ENCODE data around the gene OSMR.

Gene OSMR

GRCh38 chr5:38927470-38927869 lies 81.7 kb downstream of the OSMR start:
- DNase-seq: no peak

- DNase-seq: no peak
Observed at GRCh38 chr5:38929838-38930237, 84.0 kb downstream of the OSMR start.

GRCh38 chr5:38931731-38932130 lies 85.9 kb downstream of the OSMR start:
- no peak for DNase-seq

GRCh38 chr5:38932854-38933408 lies 87.1 kb downstream of the OSMR start:
- no peak for DNase-seq

- DNase-seq: no peak
Observed at GRCh38 chr5:38935437-38935836, 89.6 kb downstream of the OSMR start.

GRCh38 chr5:38936269-38936668 lies 90.5 kb downstream of the OSMR start:
- no peak for DNase-seq

- DNase-seq: no peak
Observed at GRCh38 chr5:38938424-38938823, 92.6 kb downstream of the OSMR start.

GRCh38 chr5:38938973-38939372 lies 93.2 kb downstream of the OSMR start:
- no peak for DNase-seq

- DNase-seq: no peak
Observed at GRCh38 chr5:38940230-38940858, 94.5 kb downstream of the OSMR start.

- DNase-seq: no peak
Observed at GRCh38 chr5:38941912-38942311, 96.1 kb downstream of the OSMR start.

- no peak for DNase-seq
Observed at GRCh38 chr5:38944282-38944681, 98.5 kb downstream of the OSMR start.

- no peak for DNase-seq
Observed at GRCh38 chr5:38948501-38948900, 102.7 kb downstream of the OSMR start.

GRCh38 chr5:38953426-38954012 lies 107.7 kb downstream of the OSMR start:
- DNase-seq: no peak

- DNase-seq: no peak
Observed at GRCh38 chr5:38961691-38962090, 115.9 kb downstream of the OSMR start.

GRCh38 chr5:38968665-38969064 lies 122.9 kb downstream of the OSMR start:
- no peak for DNase-seq

GRCh38 chr5:38978036-38978435 lies 132.2 kb downstream of the OSMR start:
- no peak for DNase-seq

- DNase-seq: no peak
Observed at GRCh38 chr5:38979535-38979934, 133.7 kb downstream of the OSMR start.
